DND-41 (cell line): ENCODE results near the gene AHCYL2.

Experiments used
- EZH2 ChIP-seq: IDR thresholded peaks from 3 replicates; pipeline ENCODE4 v1.6.1; 2012; ENCODE audit warnings: borderline replicate concordance, low read depth, mild to moderate bottlenecking, moderate library complexity, low read length, inconsistent platforms; ENCODE audit not compliant: severe bottlenecking
- TF ChIP-seq, protein P1 (sequence below): IDR thresholded peaks from 2 replicates; pipeline ENCODE4 v1.5.1; 2012; ENCODE audit warnings: borderline replicate concordance, low read length, moderate library complexity, mild to moderate bottlenecking; ENCODE audit not compliant: poor library complexity, severe bottlenecking; ENCODE audit errors: extremely low read depth

DNA sequence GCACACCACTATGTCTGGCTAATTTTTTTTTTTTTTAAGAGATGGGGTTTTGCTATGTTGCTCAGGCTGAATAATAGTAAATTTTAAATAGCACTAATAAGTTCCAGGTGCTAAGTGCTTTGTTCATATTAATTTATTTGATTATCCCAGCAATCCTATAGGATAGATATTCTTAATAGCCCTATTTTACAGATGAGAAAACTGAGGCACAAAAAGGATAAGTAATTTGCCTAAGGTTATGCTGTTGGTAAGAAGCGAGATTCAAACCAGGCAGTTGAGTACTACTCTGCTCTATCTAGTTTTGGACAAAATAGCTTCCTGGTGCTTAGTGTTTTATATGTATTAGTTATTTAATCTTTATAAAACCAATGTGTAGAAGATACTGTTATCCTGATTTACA, 136.9 kb downstream of the AHCYL2 start:
- TF ChIP-seq, protein P1, sequence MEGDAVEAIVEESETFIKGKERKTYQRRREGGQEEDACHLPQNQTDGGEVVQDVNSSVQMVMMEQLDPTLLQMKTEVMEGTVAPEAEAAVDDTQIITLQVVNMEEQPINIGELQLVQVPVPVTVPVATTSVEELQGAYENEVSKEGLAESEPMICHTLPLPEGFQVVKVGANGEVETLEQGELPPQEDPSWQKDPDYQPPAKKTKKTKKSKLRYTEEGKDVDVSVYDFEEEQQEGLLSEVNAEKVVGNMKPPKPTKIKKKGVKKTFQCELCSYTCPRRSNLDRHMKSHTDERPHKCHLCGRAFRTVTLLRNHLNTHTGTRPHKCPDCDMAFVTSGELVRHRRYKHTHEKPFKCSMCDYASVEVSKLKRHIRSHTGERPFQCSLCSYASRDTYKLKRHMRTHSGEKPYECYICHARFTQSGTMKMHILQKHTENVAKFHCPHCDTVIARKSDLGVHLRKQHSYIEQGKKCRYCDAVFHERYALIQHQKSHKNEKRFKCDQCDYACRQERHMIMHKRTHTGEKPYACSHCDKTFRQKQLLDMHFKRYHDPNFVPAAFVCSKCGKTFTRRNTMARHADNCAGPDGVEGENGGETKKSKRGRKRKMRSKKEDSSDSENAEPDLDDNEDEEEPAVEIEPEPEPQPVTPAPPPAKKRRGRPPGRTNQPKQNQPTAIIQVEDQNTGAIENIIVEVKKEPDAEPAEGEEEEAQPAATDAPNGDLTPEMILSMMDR = no peak
- TF ChIP-seq EZH2 = no peak
